Panc1 (cell line): ENCODE data around the gene ANKEF1. TPM values are rescaled to one million over a fixed set of nuclear protein-coding genes. Genes with fewer than 3 reads are reported as not detected.

Source experiments
- ATAC-seq: fragments of 200-7000 bp; cut with Tn5 transposase; 2 replicates; pipeline ENCODE4 v1.9.1; 2020; ENCODE audit warnings: mild to moderate bottlenecking, moderate library complexity
- BruUV-seq: library from RNA; stranded (reverse); fragments of 400-500 nt; replicated peaks from 2 replicates; lab custom pipeline; 2021; lab: Mats Ljungman, UMichigan
- CTCF ChIA-PET: fragments of 300-600 bp; sonication (Branson Sonifier 250); formaldehyde crosslinking; loops from one replicate; lab custom pipeline; 2022; ENCODE audit warnings: antibody characterized with exemption; lab: Charles Lee
- POLR2A ChIA-PET: fragments of 300-600 bp; sonication (Branson Sonifier 250); formaldehyde crosslinking; loops from one replicate; lab custom pipeline; 2022; ENCODE audit warnings: antibody characterized with exemption; lab: Charles Lee
- DNase-seq: peaks from one replicate; pipeline ENCODE4 v3.0.0-alpha.2; 2010; ENCODE audit warnings: low read depth, low spot score
- H3K27ac ChIP-seq: 2 replicates; pipeline ENCODE4 v1.5.1; 2011; ENCODE audit warnings: mild to moderate bottlenecking, low read length, inconsistent platforms
- H3K27me3 ChIP-seq: fragments of 200-500 bp; sonication (Bioruptor generic); 2 replicates; pipeline ENCODE4 v1.6.0; 2014; ENCODE audit warnings: low read length, inconsistent platforms; ENCODE audit not compliant: control insufficient read depth, insufficient read depth
- H3K36me3 ChIP-seq: fragments of 200-500 bp; sonication (Bioruptor generic); 2 replicates; pipeline ENCODE4 v1.5.1; 2014; ENCODE audit warnings: inconsistent platforms, mild to moderate bottlenecking, low read length, moderate library complexity; ENCODE audit not compliant: control insufficient read depth, insufficient read depth
- H3K4me1 ChIP-seq: 2 replicates; pipeline ENCODE4 v1.5.1; 2011; ENCODE audit warnings: inconsistent platforms, mild to moderate bottlenecking, low read length, moderate library complexity; ENCODE audit not compliant: control insufficient read depth, insufficient read depth
- H3K4me3 ChIP-seq, 2 experiments: 2 replicates each; pipeline ENCODE4 v1.5.1; 2011 to 2012; ENCODE audit warnings: low read depth in 2 of 2, low read length in 2 of 2, mild to moderate bottlenecking in 2 of 2, inconsistent platforms in 1 of 2, moderate library complexity in 1 of 2
- H3K9me3 ChIP-seq: fragments of 200-500 bp; sonication (Bioruptor generic); 2 replicates; pipeline ENCODE4 v1.5.1; 2014; ENCODE audit warnings: low read depth, mild to moderate bottlenecking, inconsistent platforms, low read length, moderate library complexity; ENCODE audit not compliant: control insufficient read depth, insufficient read depth
- CTCF ChIP-seq: fragments of 450-650 bp; IDR thresholded peaks from 2 replicates; pipeline ENCODE4 v1.5.1; 2017; ENCODE audit warnings: mild to moderate bottlenecking
- POLR2AphosphoS5 ChIP-seq: IDR thresholded peaks from 2 replicates; pipeline ENCODE4 v1.6.1; 2012; ENCODE audit warnings: mild to moderate bottlenecking, low read depth, low read length, moderate library complexity
- REST ChIP-seq, 2 experiments: IDR thresholded peaks; 2 replicates each; pipeline ENCODE4 v1.6.1; 2011 to 2012; ENCODE audit warnings: low read depth in 2 of 2, control low read depth in 1 of 2, low read length in 1 of 2, mild to moderate bottlenecking in 1 of 2, moderate library complexity in 1 of 2; ENCODE audit not compliant: insufficient read depth in 1 of 2
- SIN3A ChIP-seq: IDR thresholded peaks from 2 replicates; pipeline ENCODE4 v1.6.1; 2012; ENCODE audit warnings: low read depth, mild to moderate bottlenecking, low read length, moderate library complexity, borderline replicate concordance; ENCODE audit not compliant: insufficient read depth
- TCF7L2 ChIP-seq: IDR thresholded peaks from 2 replicates; pipeline ENCODE4 v1.6.1; 2011; ENCODE audit warnings: mild to moderate bottlenecking, low read depth, low read length, inconsistent platforms
- in situ Hi-C: cut with HindIII; loops from 2 replicates; pipeline ENCODE4 v1.10.0; 2016; ENCODE audit warnings: low sequenced_read_pairs, low pct_unique_long_range_greater_than_20kb
- intact Hi-C: fragments of 100-400 bp; cut with micrococcal nuclease; formaldehyde crosslinking; loops from one replicate; pipeline ENCODE4 v1.10.0; 2022; ENCODE audit not compliant: unreplicated experiment
- total RNA-seq: library from RNA; stranded (reverse); gene quantifications from one replicate; pipeline ENCODE4 v1.2.1, GENCODE V29; 2021; ENCODE audit not compliant: unreplicated experiment

The ANKEF1 gene
- total RNA-seq, 1 experiment from 2014 or later: 6.3 TPM

- ChIA-PET POLR2A (no interaction called here), CTCF (no interaction called here)
- in situ Hi-C loops (no loop called here), intact Hi-C loops (no loop called here)
- Histone ChIP-seq H3K27ac (no peak overlapping the region), H3K4me1 (no peaks in the 10 kb centered on the region), H3K36me3 (no peaks in the 10 kb centered on the region), H3K27me3 (no peaks in the 10 kb centered on the region), H3K9me3 (no peaks in the 10 kb centered on the region), H3K4me3 (no peak overlapping the region)
- no TSS peak for BruUV-seq
- no peak for DNase-seq
- TF ChIP-seq TCF7L2: no peak
- TF ChIP-seq SIN3A: no peak
- no peak for TF ChIP-seq REST (IDR thresholded peaks at IDR 0.05; ENCODE audit: insufficient read depth in 1 of 2, low read depth in 2 of 2, low read length in 1 of 2)
- no peak for TF ChIP-seq POLR2AphosphoS5
- TF ChIP-seq CTCF: no peak
- ATAC-seq: no peak
Observed at GRCh38 chr20:10004900-10005299, 29.9 kb upstream of the ANKEF1 start.

- DNase-seq (no peak), ATAC-seq (no peak)
Observed at GRCh38 chr20:10005885-10006284, 28.9 kb upstream of the ANKEF1 start.

More at GRCh38 chr20:10005885-10006284, 28.9 kb upstream of the ANKEF1 start:
- H3K4me3 ChIP-seq: no peak overlapping the region
- H3K27ac ChIP-seq: no peak overlapping the region
- H3K9me3 ChIP-seq: no peaks in the 10 kb centered on the region
- ChIA-PET CTCF (interaction anchor here (1.0 kb wide), 1 partner anchor 422 kb away, joined by 3 read pairs; no protein-coding TSS in a partner anchor), POLR2A (no interaction called here)
- H3K27me3 ChIP-seq: no peaks in the 10 kb centered on the region
- TF ChIP-seq CTCF: no peak
- TF ChIP-seq REST (IDR thresholded peaks at IDR 0.05; ENCODE audit: insufficient read depth in 1 of 2, low read depth in 2 of 2, low read length in 1 of 2): no peak
- intact Hi-C loops: no loop called here
- in situ Hi-C loops: no loop called here
- H3K4me1 ChIP-seq: no peaks in the 10 kb centered on the region
- BruUV-seq: no TSS peak
- no peaks in the 10 kb centered on the region for H3K36me3 ChIP-seq
